Measurements from ENCODE around the gene PIGN.

GRCh38 chr18:61991836-61992235 lies 195.0 kb downstream of the PIGN start:
- TF ChIP-seq EZH2 (IDR thresholded peaks at IDR 0.05) (no peak), POLR2AphosphoS5 (IDR thresholded peaks at IDR 0.05; ENCODE audit: borderline replicate concordance, low read depth, low read length) (no peak), FOXP2 (optimal IDR thresholded peaks at IDR 0.05; ENCODE audit: control extremely low read depth, extremely low read length, insufficient read depth) (no peak)
